ENCODE results near the gene NRIP1.

GRCh38 chr21:15034126-15034853, 30.5 kb downstream of the NRIP1 start:
- no peak for TF ChIP-seq CTCF (IDR thresholded peaks at IDR 0.05; ENCODE audit: low read depth, low read length, poor library complexity, severe bottlenecking)
- TF ChIP-seq EZH2phosphoT487 (IDR thresholded peaks at IDR 0.05; ENCODE audit: borderline replicate concordance, low read length), result no peak

All from DOHH2 (cell line).